Measurements from ENCODE around the gene HOXC12.

GRCh38 chr12:54002278-54002914 lies 47.7 kb downstream of the HOXC12 start:
- TF ChIP-seq POLR2AphosphoS5 (IDR thresholded peaks at IDR 0.05; ENCODE audit: low read depth, low read length) (no peak), POLR2A (IDR thresholded peaks at IDR 0.05; ENCODE audit: low read depth, low read length) (no peak), TAF1 (IDR thresholded peaks at IDR 0.05; ENCODE audit: borderline replicate concordance, low read depth, low read length) (no peak)

Data from GM12892 (cell line).